CD4-positive, alpha-beta memory T cell (primary cell): ENCODE data around the gene AMPD3. TPM values are rescaled to one million over a fixed set of nuclear protein-coding genes. Genes with fewer than 3 reads are reported as not detected.
A peak's percentile ranks its signal among the peaks of the same experiment; 100 is the strongest.

Experiments
- CTCF ChIA-PET: fragments of 350-600 bp; sonication (Branson Sonifier 250); formaldehyde crosslinking; loops from one replicate; lab custom pipeline; 2021; ENCODE audit warnings: inconsistent platforms; ENCODE audit not compliant: partially characterized antibody; lab: Charles Lee
- POLR2A ChIA-PET: fragments of 350-600 bp; sonication (Branson Sonifier 250); formaldehyde crosslinking; loops from one replicate; lab custom pipeline; 2021; ENCODE audit not compliant: partially characterized antibody; lab: Charles Lee
- DNase-seq, 5 donors: peaks; one replicate each; pipeline versions ENCODE4 v3.0.0 to v3.0.0-alpha.2; 2020 to 2022; ENCODE audit warnings: mixed read lengths in 1 of 5
- H3K27ac ChIP-seq: one replicate; pipeline ENCODE4 v1.7.0; 2013; ENCODE audit warnings: low read depth, low read length
- H3K27me3 ChIP-seq: 2 replicates; pipeline ENCODE4 v1.7.0; 2013; ENCODE audit warnings: mild to moderate bottlenecking, low read length, moderate library complexity; ENCODE audit not compliant: insufficient read depth
- H3K36me3 ChIP-seq: 2 replicates; pipeline ENCODE4 v1.7.0; 2013; ENCODE audit warnings: mild to moderate bottlenecking, low read length, moderate library complexity; ENCODE audit not compliant: insufficient read depth
- H3K4me1 ChIP-seq: 2 replicates; pipeline ENCODE4 v1.7.0; 2013; ENCODE audit warnings: mild to moderate bottlenecking, low read length, moderate library complexity; ENCODE audit not compliant: insufficient read depth
- H3K4me3 ChIP-seq, 2 donors: one replicate each; pipeline ENCODE4 v1.7.0; 2013; ENCODE audit warnings: low read length in 2 of 2, mild to moderate bottlenecking in 1 of 2
- H3K9me3 ChIP-seq, 2 donors: one replicate each; pipeline ENCODE4 v1.7.0; 2013; ENCODE audit warnings: low read length in 2 of 2, control low read depth in 1 of 2; ENCODE audit not compliant: control insufficient read depth in 1 of 2
- H3K27ac Mint-ChIP-seq, 7 donors: one replicate each; pipeline ENCODE4 v1.8.0; 2020 to 2021; ENCODE audit warnings: mixed read lengths in 7 of 7, mild to moderate bottlenecking in 6 of 7, inconsistent platforms in 3 of 7, moderate library complexity in 3 of 7
- H3K27me3 Mint-ChIP-seq, 2 donors: one replicate each; pipeline ENCODE4 v1.8.0; 2020 to 2021; ENCODE audit warnings: mixed read lengths in 2 of 2
- H3K36me3 Mint-ChIP-seq, 2 donors: one replicate each; pipeline ENCODE4 v1.8.0; 2020 to 2021; ENCODE audit warnings: mixed read lengths in 2 of 2, inconsistent platforms in 1 of 2, mild to moderate bottlenecking in 1 of 2
- H3K4me1 Mint-ChIP-seq, 4 donors: one replicate each; pipeline ENCODE4 v1.8.0; 2020 to 2021; ENCODE audit warnings: mixed read lengths in 4 of 4, mild to moderate bottlenecking in 1 of 4
- H3K4me3 Mint-ChIP-seq, 8 donors: one replicate each; pipeline ENCODE4 v1.8.0; 2020 to 2021; ENCODE audit warnings: mixed read lengths in 8 of 8, mild to moderate bottlenecking in 7 of 8, moderate library complexity in 6 of 8, inconsistent platforms in 3 of 8
- H3K9me3 Mint-ChIP-seq, 8 donors: one replicate each; pipeline ENCODE4 v1.8.0; 2020 to 2021; ENCODE audit warnings: mixed read lengths in 8 of 8, mild to moderate bottlenecking in 5 of 8, inconsistent platforms in 3 of 8, moderate library complexity in 1 of 8
- intact Hi-C: fragments of 100-400 bp; cut with micrococcal nuclease; formaldehyde crosslinking; loops from one replicate; pipeline ENCODE4 v1.15.1; 2023
- polyA plus RNA-seq, 2 donors: library from polyadenylated mRNA; unstranded; fragments of 300-500 nt; fragmentation: Illumina TruSeq; gene quantifications; one replicate each; pipeline ENCODE4 v1.2.3, GENCODE V29; 2021
- total RNA-seq, 2 experiments: library from RNA; stranded (reverse); gene quantifications; one replicate each; pipeline ENCODE4 v1.2.3, GENCODE V29; 2021

AMPD3 gene
- total and polyA plus RNA-seq, 4 experiments from 2014 or later = 10.9 to 43.4 (median 30.1) TPM

GRCh38 chr11:10415817-10416392 lies 39.2 kb upstream of the AMPD3 start:
- Mint-ChIP-seq H3K27me3 (no peaks in the 10 kb centered on the region), H3K4me3 (no peak overlapping the region), H3K9me3 (peaks cover 0 to 2% (median 0%) of the 10 kb centered on the region in 8 donors), H3K27ac (peak overlapping the region in 1 of 7 donors; percentile 32), H3K36me3 (no peaks in the 10 kb centered on the region), H3K4me1 (peaks cover 22 to 30% (median 24%) of the 10 kb centered on the region in 4 donors)
- H3K36me3 ChIP-seq = no peaks in the 10 kb centered on the region
- no peaks in the 10 kb centered on the region for H3K27me3 ChIP-seq
- ChIA-PET CTCF (interaction anchor here (1.0 to 4.8 kb wide), 6 partner anchors 11 to 313 kb away, joined by 3 to 36 read pairs (median 5); partner anchors contain the start of gene RNF141), POLR2A (interaction anchor here (0.7 kb wide), 1 partner anchor 13 kb away, joined by 3 read pairs; no protein-coding TSS in a partner anchor)
- H3K27ac ChIP-seq = no peak overlapping the region
- intact Hi-C loops = loop anchor here (10.0 kb wide), 1 partner anchor 99 kb away; no protein-coding TSS in a partner anchor
- no peak for DNase-seq
- H3K4me1 ChIP-seq = peaks cover 26% of the 10 kb centered on the region
- no peak overlapping the region for H3K4me3 ChIP-seq
- H3K9me3 ChIP-seq = no peaks in the 10 kb centered on the region

GRCh38 chr11:10418259-10418949 lies 36.7 kb upstream of the AMPD3 start:
- H3K4me3 ChIP-seq = no peak overlapping the region
- ChIA-PET CTCF (interaction anchor here (1.1 kb wide), 1 partner anchor 235 kb away, joined by 4 read pairs; no protein-coding TSS in a partner anchor), POLR2A (interaction anchor here (1.0 kb wide), 1 partner anchor 123 kb away, joined by 3 read pairs; the partner anchor contains the start of gene RNF141)
- no peak overlapping the region for H3K27ac ChIP-seq
- intact Hi-C loops = loop anchor here (10.0 kb wide), 1 partner anchor 96 kb away; no protein-coding TSS in a partner anchor
- H3K27me3 Mint-ChIP-seq = peaks cover 0 to 2% of the 10 kb centered on the region in 2 donors
- no peak for DNase-seq
- peaks cover 20% of the 10 kb centered on the region for H3K4me1 ChIP-seq
- no peak overlapping the region for H3K4me3 Mint-ChIP-seq
- no peaks in the 10 kb centered on the region for H3K36me3 ChIP-seq
- H3K4me1 Mint-ChIP-seq = peaks cover 16 to 24% (median 20%) of the 10 kb centered on the region in 4 donors
- H3K9me3 Mint-ChIP-seq = peaks cover 0 to 9% (median 2%) of the 10 kb centered on the region in 8 donors
- H3K36me3 Mint-ChIP-seq = peaks cover 0 to 4% of the 10 kb centered on the region in 2 donors
- no peaks in the 10 kb centered on the region for H3K9me3 ChIP-seq
- no peaks in the 10 kb centered on the region for H3K27me3 ChIP-seq
- no peak overlapping the region for H3K27ac Mint-ChIP-seq

GRCh38 chr11:10418950-10419310 lies 36.1 kb upstream of the AMPD3 start:
- H3K4me3 ChIP-seq = no peak overlapping the region
- intact Hi-C loops = loop anchor here (10.0 kb wide), 1 partner anchor 96 kb away; no protein-coding TSS in a partner anchor
- H3K36me3 ChIP-seq = no peaks in the 10 kb centered on the region
- peaks cover 15% of the 10 kb centered on the region for H3K4me1 ChIP-seq
- Mint-ChIP-seq H3K27me3 (peaks cover under 1 to 2% of the 10 kb centered on the region in 2 donors), H3K4me3 (no peak overlapping the region), H3K27ac (no peak overlapping the region), H3K36me3 (peaks cover 0 to 4% of the 10 kb centered on the region in 2 donors), H3K9me3 (peaks cover 0 to 11% (median 2%) of the 10 kb centered on the region in 8 donors), H3K4me1 (peaks cover 11 to 19% (median 15%) of the 10 kb centered on the region in 4 donors)
- DNase-seq = no peak
- H3K9me3 ChIP-seq = no peaks in the 10 kb centered on the region
- no peak overlapping the region for H3K27ac ChIP-seq
- H3K27me3 ChIP-seq = no peaks in the 10 kb centered on the region
- ChIA-PET POLR2A (interaction anchor here (1.0 kb wide), 1 partner anchor 122 kb away, joined by 3 read pairs; the partner anchor contains the start of gene RNF141), CTCF (interaction anchor here (1.1 kb wide), 1 partner anchor 235 kb away, joined by 4 read pairs; no protein-coding TSS in a partner anchor)

GRCh38 chr11:10426475-10426874 lies 28.6 kb upstream of the AMPD3 start:
- no peak overlapping the region for H3K27ac Mint-ChIP-seq
- H3K4me1 Mint-ChIP-seq = no peaks in the 10 kb centered on the region
- no peak for DNase-seq
- H3K27ac ChIP-seq = no peak overlapping the region
- no peak overlapping the region for H3K4me3 ChIP-seq
- no peaks in the 10 kb centered on the region for H3K9me3 ChIP-seq
- CTCF ChIA-PET = interaction anchor here (1.1 to 3.9 kb wide), 3 partner anchors 10 to 311 kb away, joined by 4 to 17 read pairs (median 5); no protein-coding TSS in a partner anchor
- intact Hi-C loops = no loop called here
- H3K27me3 ChIP-seq = peaks cover 6% of the 10 kb centered on the region
- no peak overlapping the region for H3K4me3 Mint-ChIP-seq
- no peaks in the 10 kb centered on the region for H3K36me3 ChIP-seq
- peaks cover 0 to 4% of the 10 kb centered on the region in 2 donors for H3K36me3 Mint-ChIP-seq
- POLR2A ChIA-PET = interaction anchor here (0.6 to 1.3 kb wide), 2 partner anchors 29 to 38 kb away, joined by 3 to 4 read pairs; partner anchors contain the start of gene AMPD3
- H3K9me3 Mint-ChIP-seq = peaks cover under 1 to 12% (median 5%) of the 10 kb centered on the region in 8 donors
- H3K27me3 Mint-ChIP-seq = peaks cover 12 to 13% of the 10 kb centered on the region in 2 donors
- H3K4me1 ChIP-seq = no peaks in the 10 kb centered on the region

GRCh38 chr11:10428453-10428852 lies 26.6 kb upstream of the AMPD3 start:
- Mint-ChIP-seq H3K4me3 (no peak overlapping the region), H3K36me3 (no peaks in the 10 kb centered on the region), H3K9me3 (peaks cover 0 to 13% (median 7%) of the 10 kb centered on the region in 8 donors), H3K27ac (no peak overlapping the region), H3K27me3 (peaks cover 10 to 16% of the 10 kb centered on the region in 2 donors), H3K4me1 (no peaks in the 10 kb centered on the region)
- CTCF ChIA-PET = interaction anchor here (1.0 to 3.9 kb wide), 6 partner anchors 13 to 226 kb away, joined by 3 to 17 read pairs (median 8); partner anchors contain the start of gene RNF141
- Histone ChIP-seq H3K27ac (no peak overlapping the region), H3K36me3 (no peaks in the 10 kb centered on the region), H3K4me3 (no peak overlapping the region), H3K9me3 (no peaks in the 10 kb centered on the region), H3K4me1 (no peaks in the 10 kb centered on the region), H3K27me3 (peaks cover 6% of the 10 kb centered on the region)
- intact Hi-C loops = no loop called here
- DNase-seq = no peak
- POLR2A ChIA-PET = interaction anchor here (1.0 to 1.6 kb wide), 2 partner anchors 12 to 13 kb away, joined by 3 to 4 read pairs; no protein-coding TSS in a partner anchor

- intact Hi-C loops = no loop called here
- no peaks in the 10 kb centered on the region for H3K36me3 Mint-ChIP-seq
- no peaks in the 10 kb centered on the region for H3K9me3 ChIP-seq
- H3K27me3 Mint-ChIP-seq = peaks cover 10 to 14% of the 10 kb centered on the region in 2 donors
- no peak for DNase-seq
- H3K36me3 ChIP-seq = no peaks in the 10 kb centered on the region
- no peak overlapping the region for H3K27ac Mint-ChIP-seq
- H3K4me3 ChIP-seq = no peak overlapping the region
- no peak overlapping the region for H3K4me3 Mint-ChIP-seq
- ChIA-PET POLR2A (interaction anchor here (1.0 to 1.3 kb wide), 2 partner anchors 13 to 27 kb away, joined by 3 read pairs; no protein-coding TSS in a partner anchor), CTCF (interaction anchor here (1.0 to 3.9 kb wide), 5 partner anchors 16 to 225 kb away, joined by 3 to 17 read pairs (median 8); partner anchors contain the start of gene RNF141)
- no peak overlapping the region for H3K27ac ChIP-seq
- no peaks in the 10 kb centered on the region for H3K4me1 Mint-ChIP-seq
- no peaks in the 10 kb centered on the region for H3K4me1 ChIP-seq
- H3K27me3 ChIP-seq = peaks cover 6% of the 10 kb centered on the region
- H3K9me3 Mint-ChIP-seq = peaks cover 0 to 13% (median 7%) of the 10 kb centered on the region in 8 donors
These were observed 25.5 kb upstream of the AMPD3 start for GRCh38 chr11:10429526-10429925.
